Epidermal melanocyte (primary cell): ENCODE results near the gene FCRL3.
"Not testable (repeated sequence)": the region's sequence is repeated elsewhere in the genome, so short reads cannot be mapped to it uniquely, and the experiment has no call there.

Source experiments
- DNase-seq: peaks from one replicate; pipeline ENCODE4 v3.0.0; 2011; ENCODE audit warnings: low spot score; ENCODE audit not compliant: insufficient read length

FCRL3 gene, protein sequence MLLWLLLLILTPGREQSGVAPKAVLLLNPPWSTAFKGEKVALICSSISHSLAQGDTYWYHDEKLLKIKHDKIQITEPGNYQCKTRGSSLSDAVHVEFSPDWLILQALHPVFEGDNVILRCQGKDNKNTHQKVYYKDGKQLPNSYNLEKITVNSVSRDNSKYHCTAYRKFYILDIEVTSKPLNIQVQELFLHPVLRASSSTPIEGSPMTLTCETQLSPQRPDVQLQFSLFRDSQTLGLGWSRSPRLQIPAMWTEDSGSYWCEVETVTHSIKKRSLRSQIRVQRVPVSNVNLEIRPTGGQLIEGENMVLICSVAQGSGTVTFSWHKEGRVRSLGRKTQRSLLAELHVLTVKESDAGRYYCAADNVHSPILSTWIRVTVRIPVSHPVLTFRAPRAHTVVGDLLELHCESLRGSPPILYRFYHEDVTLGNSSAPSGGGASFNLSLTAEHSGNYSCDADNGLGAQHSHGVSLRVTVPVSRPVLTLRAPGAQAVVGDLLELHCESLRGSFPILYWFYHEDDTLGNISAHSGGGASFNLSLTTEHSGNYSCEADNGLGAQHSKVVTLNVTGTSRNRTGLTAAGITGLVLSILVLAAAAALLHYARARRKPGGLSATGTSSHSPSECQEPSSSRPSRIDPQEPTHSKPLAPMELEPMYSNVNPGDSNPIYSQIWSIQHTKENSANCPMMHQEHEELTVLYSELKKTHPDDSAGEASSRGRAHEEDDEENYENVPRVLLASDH

DNA sequence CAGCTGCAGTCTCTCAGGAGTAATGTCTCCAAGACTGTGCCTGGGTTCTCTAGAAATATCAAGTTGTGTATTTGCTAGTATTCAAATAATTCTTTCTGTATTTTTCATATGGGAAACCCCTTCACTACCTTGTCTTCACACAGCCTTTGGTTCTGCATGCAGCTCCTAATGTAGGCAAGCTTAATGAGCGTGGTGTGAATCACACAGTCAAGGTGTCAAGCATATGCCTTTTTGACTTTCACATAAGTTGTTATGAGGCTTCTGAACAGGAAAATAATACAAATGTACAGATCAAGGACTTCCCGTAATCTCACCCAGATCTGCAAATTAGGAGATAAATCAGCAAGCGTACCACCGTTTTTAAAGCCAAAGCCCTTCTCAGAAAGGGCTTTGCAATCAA, at the start of gene FCRL3:
Gene FCRL3 (minus strand): TSS at position 38 of the 400 bp plus-strand sequence. CDS start 280 bp downstream, outside the sequence.
- no peak for DNase-seq

DNA sequence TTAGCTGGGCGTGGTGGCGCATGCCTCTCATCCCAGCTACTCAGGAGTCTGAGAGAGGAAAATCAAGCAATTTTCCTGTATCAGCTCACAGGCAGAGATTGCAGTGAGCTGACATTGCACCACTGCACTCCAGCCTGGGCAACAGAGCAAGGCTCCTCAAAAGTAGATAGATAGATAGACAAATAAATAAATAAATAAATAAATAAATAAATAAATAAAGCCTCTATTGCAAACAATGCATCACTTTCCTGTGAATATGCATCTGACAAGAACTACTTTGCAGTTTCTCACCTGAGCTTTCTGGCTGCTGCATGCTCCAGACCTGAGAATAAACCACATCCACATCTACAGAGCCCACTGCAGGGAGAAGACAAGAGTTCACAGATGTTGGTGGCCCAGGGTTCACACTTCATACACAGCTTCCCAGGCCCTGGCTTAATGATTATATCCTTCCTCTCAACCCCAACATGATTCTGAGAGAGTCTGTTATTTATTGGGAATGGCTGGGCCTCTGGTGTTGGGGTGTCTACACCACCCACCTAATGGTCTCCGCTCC, 47.8 kb upstream of the FCRL3 start:
- DNase-seq = no peak

DNA sequence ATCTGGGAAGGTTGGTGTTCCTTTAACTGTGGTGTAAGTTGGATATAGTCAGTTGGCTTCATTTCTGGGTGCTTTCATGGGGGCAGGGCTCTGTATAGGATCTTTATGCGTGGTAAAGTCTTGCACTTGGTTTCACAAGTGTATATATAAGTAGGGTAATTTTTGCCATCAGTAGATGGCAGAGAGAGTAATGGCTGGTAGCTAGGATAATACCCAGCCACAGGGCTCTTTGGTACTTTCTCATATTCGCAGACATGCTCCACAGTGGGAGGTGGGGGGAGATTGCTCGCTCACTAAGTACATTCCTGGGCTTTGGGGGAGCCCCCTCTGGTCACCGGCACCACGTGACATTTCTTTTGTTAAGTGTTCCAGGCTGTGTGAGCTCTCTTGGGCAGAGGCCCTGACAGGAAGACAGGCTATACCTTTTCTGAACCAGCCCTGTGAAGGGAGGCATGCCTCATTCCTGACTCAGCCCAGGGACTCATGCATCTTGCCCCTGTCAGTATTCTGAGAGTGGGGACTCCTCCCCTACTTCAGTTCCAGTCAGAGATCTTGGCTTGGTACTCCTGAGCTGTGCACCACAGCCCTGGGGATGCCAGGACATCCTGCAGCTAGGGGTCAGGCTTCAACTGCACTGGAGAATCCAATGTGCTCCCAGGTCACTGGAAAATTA, 38.8 kb upstream of the FCRL3 start:
- no peak for DNase-seq

DNA sequence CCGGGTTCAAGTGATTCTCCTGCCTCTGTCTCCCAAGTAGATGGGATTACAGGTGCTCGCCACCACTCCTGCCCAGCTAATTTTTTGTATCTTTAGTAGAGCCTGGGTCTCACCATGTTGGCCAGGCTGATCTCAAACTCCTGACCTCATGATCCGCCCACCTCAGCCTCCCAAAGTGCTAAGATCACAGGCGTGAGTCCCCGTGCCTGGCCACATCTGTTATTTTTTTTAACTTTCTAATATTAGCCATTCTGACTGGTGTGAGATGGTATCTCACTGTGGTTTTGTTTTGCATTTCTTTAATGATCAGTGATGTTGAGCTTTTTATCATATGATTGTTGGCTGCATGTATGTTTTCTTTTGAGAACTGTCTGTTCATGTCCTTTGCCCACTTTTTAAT, 35.4 kb upstream of the FCRL3 start:
- DNase-seq = not testable (repeated sequence)

DNA sequence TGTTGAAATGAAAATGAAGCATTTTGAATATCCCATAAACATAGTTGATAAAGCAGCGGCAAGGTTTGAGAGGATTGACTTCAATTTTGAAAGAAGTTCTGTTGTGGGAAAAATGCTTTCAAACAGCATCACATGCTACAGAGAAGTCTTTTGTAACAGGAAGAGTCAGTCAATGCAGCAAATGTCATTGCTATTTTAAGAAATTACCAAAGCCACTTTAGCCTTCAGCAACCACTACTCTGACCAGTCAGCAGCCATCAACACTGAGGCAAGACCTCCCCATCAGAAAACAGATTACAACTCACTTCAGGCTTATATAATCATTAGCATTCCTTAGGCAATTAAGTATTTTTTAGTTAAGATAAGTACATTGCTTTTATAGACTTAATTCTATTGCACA, 33.8 kb upstream of the FCRL3 start:
- no peak for DNase-seq

DNA sequence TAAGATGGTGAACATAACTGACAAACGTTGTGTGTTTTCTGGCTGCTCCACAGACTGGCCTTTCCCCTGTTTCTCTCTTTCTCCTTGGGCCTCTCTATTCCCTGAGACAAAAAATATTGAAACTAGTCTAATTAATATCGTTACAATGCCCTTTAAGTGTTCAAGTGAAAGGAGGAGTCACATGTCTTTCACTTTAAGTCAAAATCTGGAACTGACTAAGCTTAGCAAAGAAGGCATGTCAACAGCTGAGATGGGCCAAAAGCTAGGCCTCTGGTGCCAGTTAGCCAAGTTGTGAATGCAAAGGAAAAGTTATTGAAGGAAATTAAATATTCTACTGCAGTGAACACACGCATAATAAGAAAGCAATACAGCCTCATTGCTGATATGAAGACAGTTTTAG, 32.2 kb upstream of the FCRL3 start:
- no peak for DNase-seq

DNA sequence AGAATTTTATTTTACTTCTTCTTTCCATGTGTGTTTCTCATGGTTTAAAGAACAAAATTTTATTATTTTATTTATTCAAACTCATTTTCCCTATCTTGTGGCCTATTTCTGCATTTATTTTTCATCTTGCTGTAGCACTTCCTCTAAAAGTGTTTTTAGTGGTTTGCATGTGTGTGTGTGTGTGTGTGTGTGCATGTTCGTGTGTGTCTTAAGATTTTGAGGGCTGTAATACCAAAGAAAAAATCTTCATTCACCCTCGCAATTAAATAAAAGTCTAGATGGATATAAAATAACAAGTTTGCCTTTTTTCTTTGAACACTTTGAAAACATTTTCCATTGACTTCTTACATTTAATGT, 24.6 kb upstream of the FCRL3 start:
- no peak for DNase-seq

DNA sequence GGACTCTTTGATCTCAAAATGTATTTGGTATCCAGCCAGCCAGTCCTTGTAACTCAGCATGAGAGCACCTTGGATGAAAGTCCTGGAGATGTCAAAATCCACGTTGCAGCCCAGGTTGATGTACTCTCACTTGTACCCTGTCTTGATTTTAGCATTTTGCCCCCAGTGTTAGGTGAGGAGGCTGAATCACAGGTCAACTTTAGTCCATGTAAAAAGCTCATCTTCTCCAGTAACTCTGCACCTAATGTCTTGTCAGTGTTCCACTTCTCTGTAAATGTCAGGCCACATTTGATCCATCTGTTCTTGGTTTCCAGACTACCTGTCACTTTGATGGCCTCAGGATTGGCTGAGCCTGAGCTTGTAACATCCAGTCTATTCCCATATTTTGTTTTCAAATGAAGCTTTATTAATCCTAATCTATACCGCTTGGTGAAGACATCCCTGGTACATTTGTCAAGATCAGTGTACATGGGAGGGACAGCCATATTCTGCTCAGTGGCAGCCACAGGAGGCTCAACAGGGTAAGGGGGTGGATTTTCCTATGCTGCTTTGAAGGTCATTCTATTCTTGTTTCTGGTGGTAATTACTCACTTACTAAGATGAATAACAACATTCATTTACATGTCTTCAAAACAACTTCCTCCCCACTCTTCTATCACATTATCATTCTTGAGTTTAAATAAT, 24.1 kb upstream of the FCRL3 start:
- no peak for DNase-seq

DNA sequence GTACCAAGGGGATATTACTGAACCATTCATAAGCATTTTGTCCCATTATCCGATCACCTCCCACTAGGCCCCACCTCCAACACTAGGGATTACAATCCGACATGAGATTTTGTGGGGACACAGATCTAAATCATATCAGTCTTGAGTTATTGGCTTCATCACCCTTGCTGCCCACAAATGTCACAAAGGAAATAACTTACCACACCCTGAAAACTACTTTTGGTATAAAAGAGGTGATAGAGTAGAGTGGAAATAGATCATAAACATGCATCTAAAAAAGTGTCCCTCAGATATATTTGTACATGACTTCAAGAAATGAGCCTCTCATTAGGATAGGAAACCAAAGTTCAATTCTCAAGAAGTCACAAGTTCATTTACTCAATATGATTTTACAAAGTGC, 22.6 kb upstream of the FCRL3 start:
- DNase-seq = no peak

DNA sequence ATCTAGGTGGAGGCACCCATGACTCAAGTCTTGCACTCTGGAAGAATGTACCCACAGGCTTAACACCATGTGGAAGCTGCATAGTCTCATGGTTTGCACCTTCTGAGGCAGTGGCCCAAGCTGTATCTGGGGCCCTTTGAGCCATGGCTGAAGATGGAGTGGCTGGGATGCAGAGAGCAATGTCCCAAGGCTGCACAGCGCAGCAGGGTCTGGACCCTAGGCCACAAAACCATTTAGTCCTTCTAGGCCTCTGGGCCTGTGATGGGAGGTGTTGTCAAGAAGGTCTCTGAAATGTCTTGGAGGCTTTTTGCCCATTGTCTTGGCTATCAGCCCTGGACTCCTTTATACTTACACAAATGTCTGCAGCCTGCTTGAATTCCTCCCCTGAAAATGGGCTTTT, 21.4 kb upstream of the FCRL3 start:
- no peak for DNase-seq

DNA sequence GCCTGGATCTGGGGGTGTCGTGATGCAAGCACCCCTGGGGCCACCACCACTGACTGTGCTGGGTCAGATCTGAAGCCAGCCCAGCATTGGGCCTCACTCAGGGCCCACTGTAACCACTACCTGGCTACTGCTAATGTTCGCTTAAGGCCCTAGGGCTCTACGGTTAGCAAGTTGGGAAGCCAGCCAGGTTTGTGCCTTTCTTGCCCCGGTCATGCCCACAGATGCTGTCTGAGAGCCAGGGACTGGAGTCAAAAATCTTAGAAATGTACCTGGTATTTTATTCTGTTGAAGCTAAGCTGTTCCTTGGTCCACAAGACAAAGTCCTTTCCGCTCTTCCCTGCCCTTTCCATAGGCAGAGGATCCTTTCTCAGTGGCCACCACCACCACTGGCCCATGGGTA, 15.2 kb upstream of the FCRL3 start:
- DNase-seq = no peak

DNA sequence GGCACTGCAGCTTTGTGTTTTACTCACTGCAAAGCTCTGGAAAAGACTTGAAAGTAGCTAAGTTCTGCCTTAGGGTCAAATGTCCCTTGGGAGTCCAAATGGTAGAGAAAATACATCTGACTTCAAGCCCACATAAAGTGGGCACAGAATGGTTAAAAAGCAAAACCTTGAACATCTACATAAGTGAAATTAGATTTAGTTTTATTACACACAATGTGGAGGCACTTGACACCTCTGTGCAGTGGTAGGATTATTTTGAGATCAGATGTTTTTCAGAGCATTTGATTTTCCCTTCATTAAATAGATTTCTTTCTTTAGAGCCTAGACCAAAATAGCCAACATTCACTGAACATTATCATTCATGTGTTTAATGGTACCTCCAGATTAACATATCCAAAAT, 11.2 kb upstream of the FCRL3 start:
- DNase-seq = no peak

DNA sequence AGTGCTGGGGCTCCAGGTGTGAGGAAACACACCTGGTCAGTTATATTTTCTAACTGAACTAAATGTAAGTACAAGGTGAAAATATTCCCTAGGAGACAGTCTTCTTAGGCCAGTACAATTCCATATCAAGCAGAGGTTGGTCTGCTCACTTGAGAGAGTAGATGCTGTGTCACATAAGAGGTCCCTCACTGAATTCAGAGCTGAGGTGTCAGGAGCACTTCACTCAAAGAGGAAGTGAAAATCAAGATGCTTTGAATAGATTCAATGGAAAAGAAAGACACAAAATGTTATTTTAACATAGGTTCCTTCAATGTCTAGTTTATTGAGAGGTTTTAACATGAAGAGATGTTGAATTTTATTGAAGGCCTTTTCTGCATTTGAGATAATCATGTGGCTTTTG, 4.3 kb upstream of the FCRL3 start:
- no peak for DNase-seq

DNA sequence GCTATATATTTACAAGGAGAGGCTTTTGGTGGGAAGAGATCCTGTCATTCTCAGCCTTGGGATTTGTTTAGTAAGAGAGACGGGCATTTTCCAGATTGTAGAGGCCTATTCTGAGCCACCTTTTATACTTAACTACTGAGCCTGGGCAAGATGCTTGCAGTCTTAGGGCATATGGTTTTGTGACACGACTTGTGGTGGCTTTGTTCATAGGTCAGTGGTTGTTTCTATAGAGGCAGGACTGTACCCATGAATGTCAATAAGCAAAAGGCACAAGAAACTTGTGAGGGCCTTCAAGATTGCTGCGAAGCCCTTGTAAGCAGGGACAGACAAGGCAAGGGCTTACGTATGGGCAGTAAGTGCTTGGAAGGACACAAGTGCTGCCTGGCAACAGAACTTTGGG, 3.4 kb upstream of the FCRL3 start:
- DNase-seq = no peak

DNA sequence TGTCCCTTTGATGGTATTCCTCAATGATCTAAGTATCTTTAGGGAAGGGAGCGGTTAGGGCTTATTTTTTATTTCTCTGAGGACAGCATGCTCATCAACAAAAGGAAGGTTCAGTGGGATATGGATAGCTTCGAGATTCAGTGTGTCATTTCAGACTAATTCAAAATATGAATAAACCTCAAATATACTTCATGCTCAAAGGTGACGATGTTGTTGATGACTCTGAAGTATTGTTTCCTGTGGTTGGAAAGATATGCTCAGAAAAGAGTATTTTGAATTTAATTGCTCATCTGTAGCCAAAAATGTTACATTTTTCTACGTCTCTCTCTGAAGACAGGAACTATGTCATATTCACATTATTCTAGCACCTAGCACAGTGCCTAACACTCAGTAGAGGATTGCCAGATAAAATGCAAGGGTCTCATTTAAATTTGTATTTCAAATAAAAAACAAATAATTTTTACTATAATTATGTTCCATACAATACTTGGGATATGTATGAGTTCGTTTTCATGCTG, 1.8 kb upstream of the FCRL3 start:
- DNase-seq = no peak

DNA sequence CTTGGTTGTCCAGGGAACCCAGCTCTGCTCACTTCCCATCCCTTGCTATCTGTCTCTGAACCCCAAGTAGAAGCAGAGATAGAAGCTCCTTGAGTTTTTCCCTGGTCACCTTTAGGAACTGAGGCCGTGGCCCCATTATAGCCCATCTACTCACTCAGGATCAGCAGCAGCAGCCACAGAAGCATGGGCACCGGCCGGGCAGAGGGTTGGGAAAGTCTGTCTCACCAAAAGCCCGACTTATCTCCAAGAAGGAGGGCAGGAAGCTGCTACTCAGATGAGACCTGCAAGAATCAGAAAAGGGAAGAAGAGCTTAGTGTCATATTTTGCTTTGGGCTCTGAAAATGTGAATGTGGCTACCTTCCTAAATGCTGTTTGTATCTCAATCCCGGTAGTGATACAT, 264 bp downstream of the FCRL3 start:
- no peak for DNase-seq

DNA sequence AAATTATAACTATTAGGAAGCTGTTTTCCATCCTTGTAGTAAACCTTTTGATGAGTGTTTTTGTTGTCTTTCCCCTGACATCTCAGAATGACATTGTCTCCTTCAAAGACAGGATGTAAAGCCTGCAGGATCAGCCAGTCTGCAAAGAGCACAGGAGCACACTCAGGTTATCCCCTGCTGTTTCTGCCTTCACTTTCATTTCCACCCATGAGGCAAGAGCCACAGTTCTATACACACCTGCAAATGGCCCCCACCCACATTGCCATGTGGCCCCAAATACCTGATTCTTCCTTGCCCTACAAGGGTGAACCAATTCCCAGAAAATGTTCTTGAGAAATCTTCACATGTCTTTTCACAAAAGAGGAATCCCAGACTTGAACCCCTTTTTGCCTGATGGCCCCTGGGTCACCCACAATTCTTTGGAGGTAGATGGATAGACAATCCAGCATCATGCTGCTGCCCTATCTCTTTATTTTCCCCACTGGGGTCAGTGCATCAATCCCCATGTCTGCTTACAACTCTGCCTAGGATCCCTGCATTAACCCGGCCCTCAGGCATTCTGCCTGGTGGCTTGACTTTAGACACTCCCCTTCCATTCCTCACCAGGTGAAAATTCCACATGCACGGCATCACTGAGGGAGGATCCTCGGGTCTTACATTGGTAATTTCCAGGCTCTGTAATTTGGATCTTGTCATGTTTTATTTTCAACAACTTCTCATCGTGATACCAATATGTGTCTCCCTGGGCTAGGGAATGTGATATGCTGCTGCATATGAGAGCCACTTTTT, 2.6 kb downstream of the FCRL3 start:
- DNase-seq = no peak

DNA sequence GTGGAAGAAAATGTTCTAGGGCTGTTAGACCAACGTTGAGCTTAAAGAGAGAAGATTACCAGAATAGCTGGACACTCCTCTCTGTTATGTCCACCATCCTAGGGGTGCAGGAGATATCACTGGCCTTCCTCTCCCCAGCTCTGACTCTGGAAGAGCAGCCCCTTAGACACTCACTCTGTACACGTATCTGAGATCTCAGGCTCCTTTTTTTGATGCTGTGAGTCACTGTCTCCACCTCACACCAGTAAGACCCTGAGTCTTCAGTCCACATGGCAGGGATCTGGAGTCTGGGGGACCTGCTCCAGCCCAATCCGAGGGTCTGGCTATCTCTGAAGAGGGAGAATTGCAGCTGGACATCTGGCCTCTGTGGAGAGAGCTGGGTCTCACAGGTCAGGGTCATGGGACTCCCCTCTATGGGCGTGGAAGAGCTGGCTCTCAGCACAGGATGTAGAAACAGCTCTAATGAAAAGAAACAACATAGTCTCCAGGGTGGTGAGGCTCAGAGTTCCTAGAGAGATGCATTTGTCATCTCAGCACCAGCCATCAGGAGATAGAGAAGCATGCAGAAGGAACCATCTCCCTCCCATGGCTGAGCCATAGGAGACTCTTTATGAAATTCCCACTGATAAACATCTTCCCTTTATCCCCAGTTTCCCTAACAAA, 3.5 kb downstream of the FCRL3 start:
- DNase-seq = no peak

DNA sequence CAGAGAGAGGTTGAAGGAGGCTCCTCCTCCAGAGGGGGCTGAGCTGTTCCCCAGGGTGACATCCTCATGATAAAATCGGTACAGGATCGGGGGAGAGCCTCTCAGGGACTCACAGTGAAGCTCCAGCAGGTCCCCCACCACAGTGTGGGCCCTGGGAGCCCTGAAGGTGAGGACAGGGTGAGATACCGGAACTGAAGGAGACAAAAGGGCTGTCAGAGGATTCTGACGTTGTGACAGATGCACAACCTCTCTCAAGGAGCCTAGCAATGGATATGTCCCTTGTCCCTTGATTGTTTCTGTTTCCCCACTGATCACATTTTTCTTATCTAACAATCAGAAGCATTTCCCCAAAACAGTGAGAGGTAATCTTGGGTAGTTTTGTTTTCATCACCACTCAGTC, 5.2 kb downstream of the FCRL3 start:
- no peak for DNase-seq
